Measurements from ENCODE around the gene CALB2. TPM values are rescaled to one million over a fixed set of nuclear protein-coding genes. Genes with fewer than 3 reads are reported as not detected.

The CALB2 gene
- total and polyA plus RNA-seq, 8 donors: 0.46 to 2.6 (median 1.2) TPM; not detected in 2

- no peaks in the 10 kb centered on the region for H3K36me3 ChIP-seq
- WGBS, 5 donors: 76 to 83% (median 79%) methylated on average over 19 to 22 of the region's 22 CpGs
- peaks cover 0 to 24% (median 0%) of the 10 kb centered on the region in 3 donors for H3K27me3 ChIP-seq
- TF ChIP-seq EP300 (IDR thresholded peaks at IDR 0.05) (no peak), POLR2A (IDR thresholded peaks at IDR 0.05) (no peak), CTCF (IDR thresholded peaks at IDR 0.05) (no peak), POLR2AphosphoS5 (IDR thresholded peaks at IDR 0.05) (no peak)
- H3K4me1 ChIP-seq: no peaks in the 10 kb centered on the region
- DNase-seq: no peak
- H3K27ac ChIP-seq: no peak overlapping the region
- H3K9me3 ChIP-seq: no peaks in the 10 kb centered on the region
- no peak overlapping the region for H3K4me3 ChIP-seq
- intact Hi-C loops (cut with DNase I; ENCODE audit: low total_unique reads): no loop called here
These were observed 10.0 kb upstream of the CALB2 start for GRCh38 chr16:71348262-71349085.

- no peak for DNase-seq
- intact Hi-C loops (cut with DNase I; ENCODE audit: low total_unique reads): no loop called here
- Histone ChIP-seq H3K36me3 (no peaks in the 10 kb centered on the region), H3K9me3 (no peaks in the 10 kb centered on the region), H3K4me1 (no peaks in the 10 kb centered on the region), H3K27me3 (peaks cover 0 to 36% (median 0%) of the 10 kb centered on the region in 3 donors), H3K4me3 (no peak overlapping the region), H3K27ac (no peak overlapping the region)
- TF ChIP-seq EP300 (IDR thresholded peaks at IDR 0.05): no peak
- no peak for TF ChIP-seq CTCF (IDR thresholded peaks at IDR 0.05)
- TF ChIP-seq POLR2A (IDR thresholded peaks at IDR 0.05): no peak
- no peak for TF ChIP-seq POLR2AphosphoS5 (IDR thresholded peaks at IDR 0.05)
- WGBS, 5 donors: 58 to 67% (median 65%) methylated on average over 10 of the region's 10 CpGs
These were observed 7.5 kb upstream of the CALB2 start for GRCh38 chr16:71350821-71351557.

DNA sequence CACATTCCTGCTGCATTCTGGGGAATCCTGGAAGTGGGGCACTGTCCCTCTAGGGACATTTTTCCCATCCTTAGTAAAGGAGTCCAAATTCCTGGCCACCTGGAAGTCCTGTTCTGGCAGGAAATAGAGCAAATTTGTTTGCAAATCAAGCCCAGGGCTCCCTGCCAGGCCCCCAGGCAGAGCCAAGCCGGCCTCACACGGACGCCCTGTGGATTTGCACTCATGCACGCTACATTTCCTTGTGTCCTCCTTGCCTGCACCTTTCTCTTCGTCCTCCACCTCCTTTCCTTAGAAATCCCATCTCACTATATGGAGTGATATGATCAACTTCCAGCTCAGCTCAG, 7.0 kb upstream of the CALB2 start:
- WGBS, 5 donors: 25 to 51% (median 38%) methylated on average over 4 to 5 of the region's 5 CpGs
- no peak for DNase-seq
- TF ChIP-seq POLR2A (IDR thresholded peaks at IDR 0.05): no peak
- no peak for TF ChIP-seq EP300 (IDR thresholded peaks at IDR 0.05)
- TF ChIP-seq CTCF (IDR thresholded peaks at IDR 0.05): no peak
- no peak for TF ChIP-seq POLR2AphosphoS5 (IDR thresholded peaks at IDR 0.05)
- Histone ChIP-seq H3K36me3 (no peaks in the 10 kb centered on the region), H3K27ac (no peak overlapping the region), H3K27me3 (peaks cover 0 to 36% (median 0%) of the 10 kb centered on the region in 3 donors), H3K4me1 (no peaks in the 10 kb centered on the region), H3K4me3 (no peak overlapping the region), H3K9me3 (no peaks in the 10 kb centered on the region)
- intact Hi-C loops (cut with DNase I; ENCODE audit: low total_unique reads): no loop called here

DNA sequence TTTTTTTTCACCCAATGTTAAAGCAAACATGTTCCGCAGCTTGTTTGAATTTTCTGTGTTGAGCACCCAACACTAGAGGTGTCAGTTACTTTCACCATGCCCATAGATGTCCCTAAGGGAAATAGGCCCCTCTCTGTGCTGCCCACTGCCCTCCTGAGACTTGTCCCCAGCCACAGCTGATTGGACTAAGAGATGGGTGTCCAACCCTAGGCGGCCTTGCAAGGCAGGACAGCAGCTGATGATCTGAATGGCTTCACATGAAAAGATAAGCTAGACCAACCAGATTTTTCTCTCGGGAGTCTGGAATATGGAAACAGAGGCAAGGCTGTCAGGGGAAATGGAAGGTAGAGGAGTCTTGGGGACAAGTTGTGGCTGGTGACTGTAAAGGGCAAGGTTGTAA, 6.1 kb upstream of the CALB2 start:
- H3K4me3 ChIP-seq: no peak overlapping the region
- no peak for DNase-seq
- no peaks in the 10 kb centered on the region for H3K36me3 ChIP-seq
- intact Hi-C loops (cut with DNase I; ENCODE audit: low total_unique reads): no loop called here
- H3K4me1 ChIP-seq: no peaks in the 10 kb centered on the region
- H3K27me3 ChIP-seq: peaks cover 0 to 39% (median 2%) of the 10 kb centered on the region in 3 donors
- TF ChIP-seq EP300 (IDR thresholded peaks at IDR 0.05) (no peak), POLR2A (IDR thresholded peaks at IDR 0.05) (no peak), CTCF (IDR thresholded peaks at IDR 0.05) (no peak), POLR2AphosphoS5 (IDR thresholded peaks at IDR 0.05) (no peak)
- H3K9me3 ChIP-seq: no peaks in the 10 kb centered on the region
- H3K27ac ChIP-seq: no peak overlapping the region
- 62 to 77% (median 74%) methylated on average over 3 of the region's 3 CpGs for WGBS, 5 donors
